MM.1S (cell line): ENCODE data around the gene ABCA2.

Experiments used
- CTCF ChIP-seq: fragments of 300-600 bp; sonication (generic); IDR thresholded peaks from 2 replicates; pipeline ENCODE4 v1.5.1; 2016; ENCODE audit warnings: antibody characterized with exemption, low read length, mixed read lengths
- EZH2 ChIP-seq: fragments of 300-600 bp; sonication (generic); optimal IDR thresholded peaks from 2 replicates; pipeline ENCODE3; 2017; ENCODE audit warnings: low read depth, mild to moderate bottlenecking, antibody characterized with exemption, low read length, mixed read lengths
- EZH2phosphoT487 ChIP-seq: fragments of 300-600 bp; sonication (generic); IDR thresholded peaks from 2 replicates; pipeline ENCODE4 v1.6.1; 2018; ENCODE audit warnings: antibody characterized with exemption, low read length

GRCh38 chr9:137051145-137051724, 23.2 kb upstream of the ABCA2 start:
- TF ChIP-seq CTCF (no peak), EZH2 (no peak), EZH2phosphoT487 (no peak)
